GM12878 (cell line): ENCODE results near the gene CACNA2D1. TPM values are rescaled to one million over a fixed set of nuclear protein-coding genes. Genes with fewer than 3 reads are reported as not detected.

ENCODE experiments used
- LARP7 ChIP-seq: fragments of 450-650 bp; IDR thresholded peaks from 2 replicates; pipeline ENCODE4 v1.6.1; 2017; ENCODE audit warnings: mild to moderate bottlenecking
- MLLT1 ChIP-seq: fragments of 450-650 bp; IDR thresholded peaks from 2 replicates; pipeline ENCODE4 v1.6.1; 2016; ENCODE audit warnings: mild to moderate bottlenecking
- PBX3 ChIP-seq: IDR thresholded peaks from 2 replicates; pipeline ENCODE4 v1.6.1; 2011; ENCODE audit warnings: mild to moderate bottlenecking, low read depth, low read length, moderate library complexity; ENCODE audit not compliant: insufficient replicate concordance
- PRDM15 ChIP-seq: fragments of 450-650 bp; formaldehyde crosslinking; IDR thresholded peaks from 2 replicates; pipeline ENCODE4 v1.4.0; 2020; ENCODE audit warnings: mild to moderate bottlenecking, moderate library complexity
- polyA plus RNA-seq, 11 experiments: library from polyadenylated mRNA; depleted of rRNA in 4 of 11; unstranded in 6 of 11; stranded (reverse) in 5 of 11; fragments of >200 nt; fragmentation: Nextera tagmentation in 4 of 11; fragmentation: Illumina TruSeq in 1 of 11; extraction: Ambion mirVana in 4 of 11; extraction: Trizol in 1 of 11; gene quantifications; 1 replicate in 1 of 11; 2 replicates in 10 of 11; pipeline versions ENCODE4 v1.2.1 to v1.2.3, GENCODE V29; 2011 to 2016; ENCODE audit warnings: inconsistent platforms in 2 of 11, missing spikeins in 2 of 11, low read depth in 1 of 11
- total RNA-seq, 4 experiments: library from RNA; depleted of rRNA in 3 of 4; stranded (reverse); fragments of >200 nt in 3 of 4; fragmentation: Illumina TruSeq in 1 of 4; extraction: Trizol in 1 of 4; gene quantifications; 2 replicates each; pipeline versions ENCODE4 v1.2.1 to v1.2.3, GENCODE V29; 2013 to 2021

Gene CACNA2D1
- total and polyA plus RNA-seq, 10 of the 15 experiments (the other 5 are each of a cell fraction or from before 2014, with no cell fraction given) = 0.14 to 14.8 (median 0.97) TPM

- TF ChIP-seq PBX3 (no peak), LARP7 (no peak), MLLT1 (no peak), PRDM15 (CRISPR knock-in tag) (no peak)
Measured at GRCh38 chr7:82200601-82201000, 243.0 kb downstream of the CACNA2D1 start (continued).
